Psoas muscle (tissue), 8 donors: ENCODE results near the gene FALEC. TPM values are rescaled to one million over a fixed set of nuclear protein-coding genes. Genes with fewer than 3 reads are reported as not detected.
A peak's percentile ranks its signal among the peaks of the same experiment; 100 is the strongest.

Experiments
- ATAC-seq, 4 donors: fragments of 200-7000 bp; cut with Tn5 transposase; one replicate each; pipeline ENCODE4 v1.9.1; 2020; ENCODE audit warnings: moderate library complexity in 3 of 4, mild to moderate bottlenecking in 2 of 4
- DNase-seq, 2 donors: peaks; one replicate each; pipeline ENCODE4 v3.0.0-alpha.2; 2020
- H3K27ac ChIP-seq: fragments of 200-600 bp; one replicate; pipeline ENCODE4 v1.8.0; 2022
- H3K27me3 ChIP-seq, 3 donors: fragments of 200-600 bp in 1 of 3; one replicate each; pipeline versions ENCODE4 v1.6.1 to v1.8.0; 2013 to 2022; ENCODE audit warnings: low read length in 2 of 3, mild to moderate bottlenecking in 2 of 3, moderate library complexity in 1 of 3; ENCODE audit not compliant: insufficient read depth in 3 of 3
- H3K36me3 ChIP-seq, 2 donors: fragments of 200-600 bp in 1 of 2; one replicate each; pipeline versions ENCODE4 v1.6.1 to v1.8.0; 2013 to 2022; ENCODE audit warnings: low read depth in 1 of 2, mild to moderate bottlenecking in 1 of 2, moderate library complexity in 1 of 2; ENCODE audit not compliant: insufficient read depth in 1 of 2
- H3K4me1 ChIP-seq: fragments of 200-600 bp; one replicate; pipeline ENCODE4 v1.8.0; 2022
- H3K4me3 ChIP-seq: fragments of 200-600 bp; one replicate; pipeline ENCODE4 v1.8.0; 2022; ENCODE audit warnings: mild to moderate bottlenecking
- H3K9me3 ChIP-seq: fragments of 200-600 bp; one replicate; pipeline ENCODE4 v1.8.0; 2022
- CTCF ChIP-seq: fragments of 200-600 bp; IDR thresholded peaks from one replicate; pipeline ENCODE4 v1.8.0; 2022; ENCODE audit warnings: antibody characterized with exemption
- WGBS, 3 donors: extraction: QIAGEN DNeasy Blood & Tissue Kit; methylation state at CpG; one replicate each; pipeline versions ENCODE4 v1.1.6 to v1.1.7; 2013; 5-methylcytosine and 5-hydroxymethylcytosine counted together
- intact Hi-C, 2 donors: fragments of 100-400 bp; cut with DNase I; formaldehyde crosslinking; loops; one replicate each; pipeline versions ENCODE4 v1.11.0 to v1.14.2; 2022
- polyA plus RNA-seq, 3 donors: library from polyadenylated mRNA; stranded (reverse); fragments of 200-250 nt; gene quantifications; one replicate each; pipeline ENCODE4 v1.2.3, GENCODE V29; 2013
- total RNA-seq, 4 donors: library from RNA; stranded (reverse); fragmentation: NEBNext Ultra II Directional in 2 of 4; extraction: Animal tissue kit (Norgen Biotek cat#: 25700) in 2 of 4; gene quantifications; one replicate each; pipeline versions ENCODE4 v1.2.1 to v1.2.4, GENCODE V29; 2021 to 2023
- donor health status: healthy with polysubstance abuse.
- donor health status: DM: no; HTN: no; CAD: no; lungs with moderate emphysema.
- donor health status: Bipolar disorder and iron deficiency.
- donor health status: healthy.
- donor health status: DM: yes; HTN: yes; CAD: no.
- donor health status: DM: no; HTN: no; CAD: no.
- donor health status: DM: no; HTN: no; CAD: no.
- donor health status: DM: yes; HTN: yes; CAD: no.

Gene FALEC
- total and polyA plus RNA-seq, 7 donors: 0.38 to 1.2 (median 0.39) TPM; not detected in 4

GRCh38 chr1:150551051-150551783 lies 35.7 kb downstream of the FALEC start:
- peaks cover 10% of the 10 kb centered on the region for H3K4me1 ChIP-seq
- ATAC-seq (no peak), DNase-seq (no peak)
- no peaks in the 10 kb centered on the region for H3K27me3 ChIP-seq
- peak overlapping the region; percentile 66 for H3K4me3 ChIP-seq
- WGBS, 3 donors: 52 to 63% (median 53%) methylated on average over 11 of the region's 11 CpGs
- H3K27ac ChIP-seq: peak overlapping the region; percentile 78
- TF ChIP-seq CTCF: no peak
- H3K36me3 ChIP-seq: peaks cover 0 to 9% of the 10 kb centered on the region in 2 donors
- intact Hi-C loops: no loop called here
- H3K9me3 ChIP-seq: no peaks in the 10 kb centered on the region

- H3K27ac ChIP-seq: peak overlapping the region; percentile 78
- DNase-seq (no peak), ATAC-seq (peak in 1 of 4 donors; percentile 1)
- no peak for TF ChIP-seq CTCF
- peaks cover 0 to 15% of the 10 kb centered on the region in 2 donors for H3K36me3 ChIP-seq
- H3K4me3 ChIP-seq: no peak overlapping the region
- H3K9me3 ChIP-seq: no peaks in the 10 kb centered on the region
- intact Hi-C loops: no loop called here
- no peaks in the 10 kb centered on the region for H3K27me3 ChIP-seq
- WGBS, 3 donors: 14 to 41% (median 30%) methylated on average over 1 of the region's 1 CpG
- peaks cover 10% of the 10 kb centered on the region for H3K4me1 ChIP-seq
Measured at GRCh38 chr1:150551784-150552127, 36.2 kb downstream of the FALEC start.

- intact Hi-C loops: no loop called here
- peaks cover 10% of the 10 kb centered on the region for H3K4me1 ChIP-seq
- no peak for TF ChIP-seq CTCF
- H3K9me3 ChIP-seq: no peaks in the 10 kb centered on the region
- ATAC-seq (peak; percentile 35 to 72 (median 56)), DNase-seq (peak; percentile 91 to 92)
- H3K27ac ChIP-seq: peak overlapping the region; percentile 78
- no peaks in the 10 kb centered on the region for H3K27me3 ChIP-seq
- peaks cover 0 to 17% of the 10 kb centered on the region in 2 donors for H3K36me3 ChIP-seq
- 31 to 43% (median 34%) methylated on average over 13 of the region's 13 CpGs for WGBS, 3 donors
- H3K4me3 ChIP-seq: no peak overlapping the region
Measured at GRCh38 chr1:150552128-150552910, 36.8 kb downstream of the FALEC start.

- ATAC-seq: no peak
- peak in 1 of 2 donors; percentile 55 for DNase-seq
- H3K4me1 ChIP-seq: peaks cover 10% of the 10 kb centered on the region
Measured at GRCh38 chr1:150552911-150553289, 37.3 kb downstream of the FALEC start.

More at GRCh38 chr1:150552911-150553289, 37.3 kb downstream of the FALEC start:
- 74 to 86% (median 77%) methylated on average over 12 of the region's 12 CpGs for WGBS, 3 donors
- Histone ChIP-seq H3K27me3 (no peaks in the 10 kb centered on the region), H3K36me3 (peaks cover 0 to 23% of the 10 kb centered on the region in 2 donors), H3K9me3 (no peaks in the 10 kb centered on the region), H3K27ac (peak overlapping the region; percentile 78), H3K4me3 (no peak overlapping the region)
- intact Hi-C loops: no loop called here
- TF ChIP-seq CTCF: no peak
